ENCODE measurements around the gene KAT2B.

KAT2B gene

DNA sequence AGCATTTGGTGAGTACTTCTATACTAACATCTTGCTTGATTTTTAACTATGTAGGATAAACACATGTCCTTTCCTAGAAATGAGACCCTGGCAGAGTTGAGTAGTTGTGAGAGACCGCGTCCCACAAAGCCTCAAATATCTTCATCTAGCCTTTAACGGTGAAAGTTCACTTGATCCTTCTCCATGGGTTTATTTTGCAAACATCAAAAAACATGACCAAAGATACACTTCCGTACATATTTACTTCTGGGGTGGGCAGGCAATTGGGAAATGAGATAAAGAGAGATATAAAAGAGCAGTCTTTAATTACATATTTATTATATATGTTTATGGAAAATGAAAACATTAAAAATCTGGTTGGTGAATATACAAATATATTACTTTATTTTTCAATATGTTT is 5.2 kb upstream of the KAT2B start:
- TF ChIP-seq, protein P1, sequence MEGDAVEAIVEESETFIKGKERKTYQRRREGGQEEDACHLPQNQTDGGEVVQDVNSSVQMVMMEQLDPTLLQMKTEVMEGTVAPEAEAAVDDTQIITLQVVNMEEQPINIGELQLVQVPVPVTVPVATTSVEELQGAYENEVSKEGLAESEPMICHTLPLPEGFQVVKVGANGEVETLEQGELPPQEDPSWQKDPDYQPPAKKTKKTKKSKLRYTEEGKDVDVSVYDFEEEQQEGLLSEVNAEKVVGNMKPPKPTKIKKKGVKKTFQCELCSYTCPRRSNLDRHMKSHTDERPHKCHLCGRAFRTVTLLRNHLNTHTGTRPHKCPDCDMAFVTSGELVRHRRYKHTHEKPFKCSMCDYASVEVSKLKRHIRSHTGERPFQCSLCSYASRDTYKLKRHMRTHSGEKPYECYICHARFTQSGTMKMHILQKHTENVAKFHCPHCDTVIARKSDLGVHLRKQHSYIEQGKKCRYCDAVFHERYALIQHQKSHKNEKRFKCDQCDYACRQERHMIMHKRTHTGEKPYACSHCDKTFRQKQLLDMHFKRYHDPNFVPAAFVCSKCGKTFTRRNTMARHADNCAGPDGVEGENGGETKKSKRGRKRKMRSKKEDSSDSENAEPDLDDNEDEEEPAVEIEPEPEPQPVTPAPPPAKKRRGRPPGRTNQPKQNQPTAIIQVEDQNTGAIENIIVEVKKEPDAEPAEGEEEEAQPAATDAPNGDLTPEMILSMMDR (IDR thresholded peaks at IDR 0.05; ENCODE audit: insufficient read depth, low read depth, low read length, missing control alignments): no peak

DNA sequence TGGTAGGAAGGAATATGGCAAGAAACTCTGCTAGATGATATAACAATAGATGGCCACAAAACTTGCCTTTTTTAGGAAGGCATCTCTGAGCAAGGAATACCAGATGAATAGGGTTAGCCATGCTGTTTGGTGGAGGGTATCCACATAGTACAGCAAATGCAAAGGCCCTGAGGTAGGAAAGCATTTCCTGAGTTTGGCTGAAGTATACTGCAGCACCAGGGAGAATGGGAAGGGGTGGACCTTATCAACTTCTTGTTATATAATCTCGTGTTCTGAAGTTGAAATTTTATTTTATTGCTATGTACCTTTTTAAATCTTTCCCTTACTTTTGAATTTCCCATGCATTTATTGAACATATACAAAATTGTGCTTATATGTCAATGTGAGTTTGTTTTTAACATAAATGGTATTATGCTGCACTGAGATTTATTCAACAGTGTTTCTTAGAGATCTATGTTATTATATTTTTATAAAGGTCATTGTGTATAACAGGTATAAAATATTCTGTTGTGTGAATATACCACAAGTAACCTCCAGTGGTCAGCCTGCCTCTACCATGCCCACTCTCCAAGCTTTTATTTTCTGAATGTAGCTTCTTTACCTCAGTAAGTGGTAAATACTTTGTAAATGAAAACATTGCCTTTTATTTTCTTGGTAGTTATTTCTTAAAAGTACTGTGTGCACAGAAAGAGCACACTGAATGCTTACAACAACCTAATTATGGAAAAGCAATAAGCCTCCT is 2.8 kb upstream of the KAT2B start:
- H3K4me3 ChIP-seq (ENCODE audit: low read length): no peak overlapping the region
- TF ChIP-seq, protein P1 (IDR thresholded peaks at IDR 0.05; ENCODE audit: insufficient read depth, low read depth, low read length, missing control alignments): no peak
- no peak for DNase-seq (ENCODE audit: low read depth)

More for the DNA sequence above, 5.2 kb upstream of the KAT2B start:
- H3K4me3 ChIP-seq (ENCODE audit: low read length): no peak overlapping the region
- no peak for DNase-seq (ENCODE audit: low read depth)

DNA sequence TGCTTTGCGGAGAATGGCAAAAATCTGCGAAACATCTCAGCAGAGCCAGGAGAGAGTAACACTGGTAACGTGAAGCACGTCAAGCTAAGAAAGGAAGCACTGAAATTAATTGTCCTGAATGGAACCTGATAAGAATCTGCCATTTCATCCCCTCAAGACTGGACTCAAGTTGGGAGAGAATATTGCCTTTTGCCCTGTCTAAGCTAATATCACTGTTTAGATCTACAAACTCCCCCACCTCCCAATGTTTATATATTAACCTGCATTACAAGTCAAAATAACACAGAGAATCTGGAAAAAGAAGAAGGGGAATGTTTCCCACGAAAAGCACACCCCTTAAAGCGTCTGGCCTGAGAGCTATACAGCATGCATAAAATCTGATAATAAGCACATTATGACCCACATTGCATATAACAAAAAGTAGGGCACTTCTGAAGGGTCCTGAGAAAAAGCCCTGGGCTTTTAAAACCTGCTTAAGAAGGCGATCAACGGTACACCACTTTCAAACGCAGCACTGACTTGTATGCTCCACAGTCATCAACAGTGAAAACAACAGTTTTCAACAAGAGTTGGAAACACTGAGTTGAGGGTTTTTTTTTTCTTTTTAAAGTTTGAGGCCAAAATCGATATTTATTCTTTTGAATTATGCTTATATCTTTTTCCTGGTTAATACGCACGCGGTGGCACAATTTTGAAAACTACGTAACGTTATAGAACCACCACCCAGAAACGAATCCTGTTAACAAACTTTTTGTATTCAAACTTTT is 1.4 kb upstream of the KAT2B start:
- DNase-seq (ENCODE audit: low read depth): no peak
- peak overlapping the region; percentile 65 for H3K4me3 ChIP-seq (ENCODE audit: low read length)
- TF ChIP-seq, protein P1 (IDR thresholded peaks at IDR 0.05; ENCODE audit: insufficient read depth, low read depth, low read length, missing control alignments): no peak

DNA sequence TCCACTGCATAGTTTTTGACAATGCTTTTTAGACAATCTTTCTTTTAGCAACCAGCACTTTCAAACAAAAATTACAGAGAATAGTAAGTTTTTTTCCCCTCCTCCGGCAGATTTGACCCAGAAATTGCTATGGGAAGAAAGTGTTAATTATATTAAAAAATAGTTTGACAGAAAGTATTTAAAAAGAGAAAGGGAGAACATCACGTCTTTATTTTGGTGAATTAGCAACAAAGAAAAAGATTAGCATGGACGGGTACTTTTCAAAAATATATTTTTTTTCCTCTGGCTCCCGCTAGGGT is 831 bp upstream of the KAT2B start:
- peak overlapping the region; percentile 65 for H3K4me3 ChIP-seq (ENCODE audit: low read length)
- TF ChIP-seq, protein P1 (IDR thresholded peaks at IDR 0.05; ENCODE audit: insufficient read depth, low read depth, low read length, missing control alignments): no peak
- DNase-seq (ENCODE audit: low read depth): no peak

DNA sequence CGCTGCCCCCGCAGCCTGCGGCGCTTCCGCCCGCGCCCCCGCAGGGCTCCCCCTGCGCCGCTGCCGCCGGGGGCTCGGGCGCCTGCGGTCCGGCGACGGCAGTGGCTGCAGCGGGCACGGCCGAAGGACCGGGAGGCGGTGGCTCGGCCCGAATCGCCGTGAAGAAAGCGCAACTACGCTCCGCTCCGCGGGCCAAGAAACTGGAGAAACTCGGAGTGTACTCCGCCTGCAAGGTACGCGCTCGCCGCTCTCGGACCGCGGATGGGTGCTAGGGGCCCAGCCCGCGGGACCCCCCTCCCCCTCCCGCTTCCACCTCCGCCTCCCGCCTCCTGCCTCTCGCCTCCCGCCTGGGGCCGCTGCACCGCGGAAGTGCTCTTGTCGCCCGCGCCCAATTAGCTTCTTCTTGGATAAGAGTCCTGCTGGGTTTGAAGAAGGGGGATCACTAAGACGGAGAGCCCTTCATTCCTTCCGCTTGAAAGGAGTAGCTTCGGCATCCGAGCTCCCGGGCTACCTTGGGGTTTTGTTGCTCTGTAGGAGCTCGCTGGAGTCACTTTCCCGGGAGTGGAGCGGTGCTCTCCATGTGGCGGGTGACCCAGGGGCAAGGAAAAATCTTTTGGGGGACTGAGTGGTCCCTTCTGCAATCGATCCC is 426 bp downstream of the KAT2B start:
- DNase-seq (ENCODE audit: low read depth): peak; percentile 70
- TF ChIP-seq, protein P1 (IDR thresholded peaks at IDR 0.05; ENCODE audit: insufficient read depth, low read depth, low read length, missing control alignments): no peak
- peak overlapping the region; percentile 85 for H3K4me3 ChIP-seq (ENCODE audit: low read length)

DNA sequence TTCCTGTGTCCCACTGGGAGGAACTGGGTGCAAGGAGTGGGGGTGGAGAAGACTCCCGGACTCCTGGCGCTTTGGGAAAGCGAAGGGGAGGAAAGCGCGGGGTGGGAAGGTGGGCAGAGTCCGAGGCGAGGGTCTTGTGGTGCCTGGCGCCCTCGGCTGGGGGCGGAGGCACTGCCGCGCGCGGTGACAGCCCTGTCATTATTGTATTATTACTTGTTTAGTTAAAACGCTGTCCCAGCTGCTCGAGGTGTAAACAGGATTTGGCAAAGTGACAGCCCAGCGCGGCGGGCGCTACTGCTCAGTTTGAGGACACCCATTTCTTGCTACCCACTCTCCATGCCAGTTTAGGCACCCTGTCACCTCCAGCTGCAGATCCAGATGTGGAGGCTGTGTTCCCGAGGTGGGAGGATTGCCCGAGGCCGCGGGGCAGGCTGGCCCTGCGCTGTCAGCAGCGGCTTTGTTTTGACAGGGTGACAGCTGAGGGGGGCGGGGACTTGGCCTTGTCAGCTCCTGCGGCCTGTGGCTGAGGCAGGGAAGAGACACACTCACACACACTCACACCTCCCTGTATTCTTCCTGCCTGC is 1.0 kb downstream of the KAT2B start:
- TF ChIP-seq, protein P1 (IDR thresholded peaks at IDR 0.05; ENCODE audit: insufficient read depth, low read depth, low read length, missing control alignments): no peak
- H3K4me3 ChIP-seq (ENCODE audit: low read length): peak overlapping the region; percentile 85
- peak; percentile 75 for DNase-seq (ENCODE audit: low read depth)
